Metanephros (tissue), 2 donors: ENCODE results near the gene EFNA1. TPM values are rescaled to one million over a fixed set of nuclear protein-coding genes. Genes with fewer than 3 reads are reported as not detected.

ENCODE experiments used
- small RNA-seq: library from RNA; depleted of rRNA; stranded (forward); fragments of <200 nt; gene quantifications from one replicate; pipeline ENCODE3, GENCODE V24; 2014; ENCODE audit warnings: low replicate concordance
- total RNA-seq: library from RNA; depleted of rRNA; stranded (reverse); fragments of >200 nt; gene quantifications from one replicate; pipeline ENCODE4 v1.2.3, GENCODE V29; 2014

Gene EFNA1, protein sequence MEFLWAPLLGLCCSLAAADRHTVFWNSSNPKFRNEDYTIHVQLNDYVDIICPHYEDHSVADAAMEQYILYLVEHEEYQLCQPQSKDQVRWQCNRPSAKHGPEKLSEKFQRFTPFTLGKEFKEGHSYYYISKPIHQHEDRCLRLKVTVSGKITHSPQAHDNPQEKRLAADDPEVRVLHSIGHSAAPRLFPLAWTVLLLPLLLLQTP
- total RNA-seq = 74.2 TPM

DNA sequence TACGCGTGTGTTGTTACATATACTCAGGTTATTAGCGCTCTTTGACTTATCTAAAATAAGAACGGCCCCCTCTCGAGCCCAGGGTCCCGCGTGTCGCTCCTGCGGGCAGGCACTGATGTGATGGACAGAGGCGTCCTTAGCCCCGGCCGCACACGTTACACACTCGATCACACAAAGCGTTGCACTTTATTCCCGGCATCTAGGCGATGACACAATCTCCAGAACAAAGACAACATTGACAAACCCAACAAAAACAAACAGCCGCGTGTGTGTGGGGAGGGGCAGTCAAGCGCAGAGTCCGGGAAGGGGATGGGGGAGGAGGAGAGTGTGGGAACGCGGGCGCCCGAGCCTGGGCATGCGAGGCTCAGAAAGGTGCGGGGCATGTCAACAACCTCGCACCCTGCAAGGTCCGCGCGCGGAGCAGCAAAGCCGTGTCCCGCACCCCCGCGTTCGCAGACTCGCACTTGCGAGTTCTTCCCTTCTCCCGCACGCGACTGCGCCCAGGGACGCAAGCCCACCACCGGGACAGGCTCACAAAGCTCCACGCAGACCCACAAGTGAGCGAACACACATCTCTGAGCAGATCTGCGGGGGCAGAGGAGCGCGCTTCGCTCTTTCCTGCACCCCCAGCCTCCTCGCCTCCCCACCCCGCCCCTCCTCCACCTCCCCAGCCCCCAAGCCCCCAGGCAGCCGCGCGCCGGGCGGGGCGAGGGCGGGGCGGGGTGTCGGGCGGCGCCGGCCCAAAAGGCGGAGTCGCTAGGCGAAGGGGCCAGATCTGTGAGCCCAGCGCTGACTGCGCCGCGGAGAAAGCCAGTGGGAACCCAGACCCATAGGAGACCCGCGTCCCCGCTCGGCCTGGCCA lies at the start of gene EFNA1:
EFNA1 (plus strand) TSS at position 772 of the 862 bp plus-strand sequence. CDS start 102 bp downstream, outside the sequence.

DNA sequence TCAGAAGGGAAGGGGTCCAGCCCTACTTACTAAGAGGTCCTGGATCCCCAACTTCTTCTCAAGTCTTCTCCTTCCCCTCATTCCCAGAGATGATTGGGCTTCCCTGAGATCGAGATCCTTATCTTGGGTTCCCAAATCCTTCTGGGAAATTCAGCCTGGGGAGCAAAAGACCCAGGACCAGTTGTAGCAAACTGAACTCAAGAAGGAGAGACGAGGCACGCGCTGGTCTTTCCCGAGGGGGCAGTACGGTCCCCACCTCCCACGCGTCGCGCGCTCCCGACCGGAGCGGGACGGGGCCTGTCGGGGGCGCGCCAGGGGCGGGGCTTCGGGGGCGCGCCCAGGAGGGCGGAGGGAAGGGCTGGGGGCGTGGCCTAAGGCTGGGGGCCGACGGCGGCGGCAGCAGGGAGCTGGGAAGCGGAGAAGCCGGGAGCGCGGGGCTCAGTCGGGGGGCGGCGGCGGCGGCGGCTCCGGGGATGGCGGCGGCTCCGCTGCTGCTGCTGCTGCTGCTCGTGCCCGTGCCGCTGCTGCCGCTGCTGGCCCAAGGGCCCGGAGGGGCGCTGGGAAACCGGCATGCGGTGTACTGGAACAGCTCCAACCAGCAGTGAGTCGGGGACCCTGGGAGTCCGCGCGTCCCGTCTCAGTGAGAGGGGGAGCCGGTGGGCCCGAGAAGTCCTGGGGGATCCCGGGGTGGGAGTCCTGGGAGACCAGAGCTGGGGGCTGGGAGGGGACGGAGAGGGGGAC lies 49.0 kb upstream of the EFNA1 start, which contains the start of gene EFNA3:
EFNA3 (plus strand) TSS at position 369 of the 741 bp plus-strand sequence; CDS start at position 474, 105 bp downstream.

DNA sequence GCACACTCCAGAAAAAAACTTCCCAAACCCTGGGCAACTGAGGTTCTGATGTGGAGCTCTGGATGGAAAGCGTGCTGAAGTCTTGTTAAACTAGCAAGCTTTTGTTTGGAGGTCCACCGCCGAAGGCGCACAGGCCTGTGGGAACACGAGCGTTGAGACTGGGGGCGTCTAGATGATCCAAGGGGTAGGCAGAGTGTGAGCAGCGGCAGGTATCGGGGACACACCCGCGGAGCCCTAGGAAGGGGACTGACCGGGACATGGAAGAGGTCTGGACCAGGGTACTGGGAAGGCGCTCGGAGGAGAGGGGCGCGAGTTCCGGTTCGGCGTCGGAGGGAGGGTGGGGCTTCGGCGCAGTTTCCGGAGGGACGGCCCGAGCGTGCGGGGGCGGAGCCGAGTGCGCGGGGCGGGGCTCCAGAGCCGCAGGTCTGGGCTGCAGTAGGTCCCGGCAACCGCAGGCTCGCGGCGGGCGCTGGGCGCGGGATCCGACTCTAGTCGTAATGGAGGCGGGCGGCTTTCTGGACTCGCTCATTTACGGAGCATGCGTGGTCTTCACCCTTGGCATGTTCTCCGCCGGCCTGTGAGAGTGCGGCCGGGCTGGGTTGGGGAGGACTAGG lies 7.8 kb downstream of the EFNA1 start, which contains the start of gene SLC50A1:
SLC50A1 (plus strand) TSS at position 438 of the 614 bp plus-strand sequence; CDS start at position 498, 60 bp downstream.

DNA sequence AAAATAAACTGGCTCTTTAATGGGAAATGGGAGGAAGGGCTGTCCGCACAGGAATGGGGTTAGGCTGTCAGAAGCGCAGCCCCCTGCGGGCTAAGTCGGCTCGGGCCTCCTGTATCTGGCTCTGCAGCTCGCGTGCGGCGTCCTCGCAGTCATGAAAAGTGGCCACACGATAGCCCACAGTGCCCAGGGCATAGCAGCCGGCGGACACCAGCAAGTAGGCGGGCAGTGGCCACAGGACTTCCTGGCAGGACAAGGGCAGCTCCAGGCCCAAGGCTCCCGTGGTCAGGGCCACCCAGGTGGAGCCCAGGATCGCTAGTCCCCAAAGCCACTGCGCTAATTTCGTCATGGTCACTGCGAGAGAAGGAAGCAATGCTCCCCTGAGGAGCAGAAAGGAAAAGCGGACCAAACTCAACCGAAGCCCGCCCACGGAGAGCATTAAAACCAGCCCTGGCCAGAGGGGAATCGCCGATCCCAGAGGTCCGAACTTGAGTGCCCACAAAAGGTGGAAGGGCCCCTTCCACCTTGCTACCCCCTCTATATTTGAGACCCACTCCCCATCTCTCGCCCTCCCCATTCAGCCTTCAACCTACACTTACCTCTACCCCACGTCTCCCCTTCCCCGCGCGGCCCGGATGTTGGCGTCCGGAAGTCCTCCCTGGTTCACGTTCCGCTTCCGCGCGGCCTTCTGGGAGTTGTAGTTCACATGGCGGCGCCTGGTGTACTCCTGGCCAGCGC lies 12.4 kb downstream of the EFNA1 start, which contains the start of gene DPM3:
DPM3 (minus strand) TSS at position 637 of the 735 bp plus-strand sequence; CDS start at position 346, 291 bp downstream.

DNA sequence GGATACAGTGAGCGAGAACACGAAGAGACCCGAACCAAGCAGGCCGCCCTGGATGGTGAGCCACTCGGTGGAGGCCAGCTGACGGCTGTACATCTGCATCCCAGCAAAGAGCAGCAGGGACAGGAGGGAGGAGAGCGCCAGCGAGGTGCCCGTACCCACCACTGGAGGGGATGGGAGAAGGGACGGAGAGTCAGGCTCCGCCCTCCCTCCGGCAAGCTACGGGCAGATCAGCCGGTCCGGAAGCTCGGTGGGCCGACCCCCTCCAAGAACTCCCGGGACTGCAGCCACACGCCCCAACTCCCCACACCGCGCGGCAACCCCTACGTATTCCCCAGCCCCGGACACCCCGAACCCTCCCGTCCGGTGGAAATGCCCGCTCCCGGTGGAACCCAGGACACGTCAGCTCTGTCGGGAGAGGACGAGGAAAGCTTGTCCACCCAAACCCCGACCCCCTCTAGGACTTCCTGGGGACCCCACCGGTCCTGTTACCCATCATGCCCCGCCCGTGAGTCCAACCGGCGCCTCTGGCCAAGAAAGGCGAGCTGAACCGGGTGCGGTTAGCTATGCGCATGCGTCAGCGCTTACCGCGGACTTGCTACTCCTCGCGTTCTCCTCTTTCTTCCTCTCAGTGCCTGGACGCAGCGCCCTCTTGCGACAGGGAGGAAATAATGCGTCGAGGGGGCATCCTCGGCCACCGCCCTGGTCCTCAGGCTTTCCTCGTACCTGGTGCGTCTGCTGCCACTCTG lies 45.2 kb downstream of the EFNA1 start, which contains the start of gene KRTCAP2:
KRTCAP2 (minus strand) TSS at position 573 of the 746 bp plus-strand sequence; CDS start at position 493, 80 bp downstream.

DNA sequence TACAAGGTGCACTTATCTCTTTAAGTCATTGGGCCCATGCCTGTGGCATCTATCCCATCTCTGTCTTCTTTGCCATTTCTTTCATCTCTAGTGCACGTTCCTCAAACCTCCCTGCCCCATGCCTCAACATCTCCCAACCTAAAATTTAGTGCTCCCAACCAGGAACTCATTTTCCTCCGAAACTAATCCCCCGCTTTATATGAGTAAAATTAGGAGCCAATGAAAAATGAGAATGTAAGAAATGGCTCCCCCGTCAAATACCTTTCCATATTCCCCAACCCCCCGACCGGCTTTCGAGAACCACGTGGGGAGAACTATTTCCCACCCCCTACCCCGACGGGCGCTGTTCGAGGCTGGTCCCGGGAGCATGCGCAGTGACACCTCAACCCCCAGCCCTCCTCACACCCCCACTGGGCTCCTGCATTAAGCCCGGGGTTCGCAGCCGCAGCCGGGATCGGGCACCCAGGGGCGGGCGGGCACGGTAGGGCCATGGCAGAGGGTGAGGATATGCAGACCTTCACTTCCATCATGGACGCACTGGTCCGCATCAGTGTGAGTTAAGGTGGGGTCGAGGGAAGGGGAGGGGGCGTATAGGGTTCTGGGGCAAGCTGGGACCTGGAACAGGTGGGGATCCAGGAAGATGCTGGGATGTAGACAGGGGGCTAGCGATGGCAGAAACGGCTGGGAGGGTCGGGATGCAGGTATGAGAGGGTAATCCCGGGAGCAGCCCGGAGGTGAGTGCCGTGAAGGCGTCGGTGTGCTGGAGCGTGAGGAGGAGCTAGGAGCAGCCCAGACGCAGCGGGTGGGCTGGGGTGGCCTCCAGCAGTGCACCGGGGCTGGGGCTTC lies 46.0 kb downstream of the EFNA1 start, which contains the start of gene TRIM46:
TRIM46 (plus strand) TSS at position 372 of the 846 bp plus-strand sequence; CDS start at position 490, 118 bp downstream.

Small RNAs within 50 kb of the gene (small RNA-seq; reads per million reads assigned to genes)
- not detected for gene HMGN2P18
- gene RF00019 = not detected

Other genes starting within 250 kb of the EFNA1 start
- gene PMVK, start 191.2 kb upstream of the EFNA1 start, total RNA-seq = 15.4 TPM
- 122 TPM for gene PBXIP1, start 171.8 kb upstream of the EFNA1 start, total RNA-seq
- 22.4 TPM for gene PYGO2, start 166.1 kb upstream of the EFNA1 start, total RNA-seq
- 56.2 TPM for gene SHC1, start 157.1 kb upstream of the EFNA1 start, total RNA-seq
- gene CKS1B, start 153.2 kb upstream of the EFNA1 start, total RNA-seq = 33.5 TPM
- gene FLAD1, start 144.5 kb upstream of the EFNA1 start, total RNA-seq = 18.3 TPM
- not detected for gene LENEP, start 134.3 kb upstream of the EFNA1 start, total RNA-seq
- 18.6 TPM for gene ZBTB7B, start 125.1 kb upstream of the EFNA1 start, total RNA-seq
- gene DCST2, start 94.1 kb upstream of the EFNA1 start, total RNA-seq = 0.53 TPM
- not detected for gene DCST1, start 94.1 kb upstream of the EFNA1 start, total RNA-seq
- gene ADAM15, start 76.6 kb upstream of the EFNA1 start, total RNA-seq = 49.9 TPM
- 11.8 TPM for gene EFNA4, start 64.1 kb upstream of the EFNA1 start, total RNA-seq
- 6.0 TPM for gene EFNA3, start 49.0 kb upstream of the EFNA1 start, total RNA-seq
- 33.7 TPM for gene SLC50A1, start 8.0 kb downstream of the EFNA1 start, total RNA-seq
- gene DPM3, start 12.7 kb downstream of the EFNA1 start, total RNA-seq = 33.9 TPM
- 80.7 TPM for gene KRTCAP2, start 45.4 kb downstream of the EFNA1 start, total RNA-seq
- gene TRIM46, start 46.0 kb downstream of the EFNA1 start, total RNA-seq = 2.3 TPM
- 27.5 TPM for gene THBS3, start 80.0 kb downstream of the EFNA1 start, total RNA-seq
- 41.6 TPM for gene MTX1, start 80.8 kb downstream of the EFNA1 start, total RNA-seq
- gene ENTREP3, start 127.6 kb downstream of the EFNA1 start, total RNA-seq = 12.8 TPM
- gene SCAMP3, start 134.5 kb downstream of the EFNA1 start, total RNA-seq = 45.5 TPM
- 63.5 TPM for gene CLK2, start 145.6 kb downstream of the EFNA1 start, total RNA-seq
- 4.6 TPM for gene HCN3, start 149.6 kb downstream of the EFNA1 start, total RNA-seq
- gene PKLR, start 173.6 kb downstream of the EFNA1 start, total RNA-seq = 3.3 TPM
- gene FDPS, start 181.0 kb downstream of the EFNA1 start, total RNA-seq = 111 TPM
- 27.9 TPM for gene RUSC1, start 193.0 kb downstream of the EFNA1 start, total RNA-seq